PC-9 (cell line): Measurements from ENCODE around the gene AMZ1. TPM values are rescaled to one million over a fixed set of nuclear protein-coding genes. Genes with fewer than 3 reads are reported as not detected.

Experiments used
- BruUV-seq: library from RNA; stranded (reverse); fragments of 400-500 nt; replicated peaks from 2 replicates; lab custom pipeline; 2021; lab: Mats Ljungman, UMichigan
- CTCF ChIA-PET: fragments of 300-600 bp; sonication (Branson Sonifier 250); formaldehyde crosslinking; loops from one replicate; lab custom pipeline; 2022; ENCODE audit warnings: antibody characterized with exemption; lab: Charles Lee
- POLR2A ChIA-PET: fragments of 300-600 bp; sonication (Branson Sonifier 250); formaldehyde crosslinking; loops from one replicate; lab custom pipeline; 2022; ENCODE audit warnings: antibody characterized with exemption; ENCODE audit not compliant: unreplicated experiment; lab: Charles Lee
- DNase-seq, 2 experiments: peaks; one replicate each; pipeline versions ENCODE4 v3.0.0 to v3.0.0-alpha.2; 2015 to 2022; ENCODE audit warnings: mixed read lengths in 1 of 2
- H2AFZ ChIP-seq: fragments of 200-600 bp; sonication (generic); 2 replicates; pipeline ENCODE4 v1.8.1; 2017; ENCODE audit warnings: antibody characterized with exemption
- H3F3A ChIP-seq: fragments of 200-600 bp; sonication (generic); 2 replicates; pipeline ENCODE4 v1.8.1; 2017; ENCODE audit warnings: antibody characterized with exemption, mild to moderate bottlenecking, low read depth; ENCODE audit not compliant: insufficient read depth
- H3K27ac ChIP-seq: fragments of 200-600 bp; sonication (generic); 2 replicates; pipeline ENCODE4 v1.6.1; 2016; ENCODE audit warnings: mixed run types
- H3K27me3 ChIP-seq: fragments of 200-600 bp; sonication (generic); 2 replicates; pipeline ENCODE4 v1.6.1; 2016; ENCODE audit warnings: low read depth, mixed run types; ENCODE audit not compliant: insufficient read depth
- H3K36me3 ChIP-seq: fragments of 200-600 bp; sonication (generic); 2 replicates; pipeline ENCODE4 v1.6.1; 2016; ENCODE audit warnings: low read depth, mixed run types
- H3K4me1 ChIP-seq: fragments of 200-600 bp; sonication (generic); replicated peaks from 2 replicates; pipeline ENCODE4 v1.6.1; 2016; ENCODE audit warnings: mixed run types; ENCODE audit not compliant: insufficient read depth
- H3K4me2 ChIP-seq: fragments of 200-600 bp; sonication (generic); 2 replicates; pipeline ENCODE4 v1.6.1; 2017; ENCODE audit warnings: mixed run types
- H3K4me3 ChIP-seq: fragments of 200-600 bp; sonication (generic); 2 replicates; pipeline ENCODE4 v1.6.1; 2016; ENCODE audit warnings: mixed run types
- H3K79me2 ChIP-seq: fragments of 200-600 bp; sonication (generic); 2 replicates; pipeline ENCODE4 v1.6.1; 2017; ENCODE audit warnings: low read depth, mixed run types
- H3K9me2 ChIP-seq: fragments of 200-600 bp; sonication (generic); 2 replicates; pipeline ENCODE4 v1.8.1; 2017; ENCODE audit warnings: mild to moderate bottlenecking; ENCODE audit not compliant: insufficient read depth
- H3K9me3 ChIP-seq: fragments of 200-600 bp; sonication (generic); 2 replicates; pipeline ENCODE4 v1.8.1; 2016; ENCODE audit warnings: low read depth; ENCODE audit not compliant: insufficient read depth
- H4K20me1 ChIP-seq: fragments of 200-600 bp; sonication (generic); 2 replicates; pipeline ENCODE4 v1.8.1; 2017; ENCODE audit not compliant: insufficient read depth
- CTCF ChIP-seq: fragments of 200-600 bp; sonication (generic); conservative IDR thresholded peaks from 2 replicates; pipeline ENCODE4 v1.6.1; 2017; ENCODE audit warnings: mixed run types, antibody characterized with exemption, mild to moderate bottlenecking, moderate library complexity
- EZH2 ChIP-seq: fragments of 200-600 bp; sonication (generic); IDR thresholded peaks from 2 replicates; pipeline ENCODE4 v1.8.0; 2017; ENCODE audit warnings: antibody characterized with exemption, low read depth
- intact Hi-C: fragments of 100-400 bp; cut with micrococcal nuclease; formaldehyde crosslinking; loops from one replicate; pipeline ENCODE4 v1.10.0; 2022; ENCODE audit not compliant: unreplicated experiment
- total RNA-seq: library from RNA; stranded (reverse); gene quantifications from 2 replicates; pipeline ENCODE4 v1.2.3, GENCODE V29; 2021

AMZ1 gene
- total RNA-seq, 1 experiment from 2014 or later: not detected

GRCh38 chr7:2655870-2656614 is 32.0 kb upstream of the AMZ1 start:
- no peak overlapping the region for H3K4me2 ChIP-seq
- H3K27me3 ChIP-seq: no peaks in the 10 kb centered on the region
- intact Hi-C loops: no loop called here
- no peaks in the 10 kb centered on the region for H3K36me3 ChIP-seq
- ChIA-PET POLR2A (no interaction called here), CTCF (no interaction called here)
- no peaks in the 10 kb centered on the region for H3K9me2 ChIP-seq
- H3K4me1 ChIP-seq: no peaks in the 10 kb centered on the region
- no TSS peak for BruUV-seq
- no peak overlapping the region for H3K4me3 ChIP-seq
- DNase-seq: no peak
- H2AFZ ChIP-seq: no peak overlapping the region
- H3K9me3 ChIP-seq: no peaks in the 10 kb centered on the region
- no peak for TF ChIP-seq EZH2
- TF ChIP-seq CTCF: no peak
- no peak overlapping the region for H3K27ac ChIP-seq
- no peaks in the 10 kb centered on the region; the same call in 1 of the 2 replicates for H3F3A ChIP-seq
- peaks cover 4% of the 10 kb centered on the region; the same call in 1 of the 2 replicates for H4K20me1 ChIP-seq
- no peaks in the 10 kb centered on the region for H3K79me2 ChIP-seq

GRCh38 chr7:2657208-2657607 is 30.8 kb upstream of the AMZ1 start:
- POLR2A ChIA-PET: interaction anchor here (0.7 kb wide), 2 partner anchors 129 to 192 kb away, joined by 3 to 9 read pairs; no protein-coding TSS in a partner anchor

More at GRCh38 chr7:2657208-2657607, 30.8 kb upstream of the AMZ1 start:
- Histone ChIP-seq H4K20me1 (peaks cover 4% of the 10 kb centered on the region; the same call in 1 of the 2 replicates), H3K4me3 (no peak overlapping the region), H3K9me2 (no peaks in the 10 kb centered on the region), H3K4me2 (no peak overlapping the region), H2AFZ (no peak overlapping the region), H3K79me2 (no peaks in the 10 kb centered on the region), H3K4me1 (no peaks in the 10 kb centered on the region), H3K27me3 (no peaks in the 10 kb centered on the region), H3K36me3 (no peaks in the 10 kb centered on the region), H3F3A (no peaks in the 10 kb centered on the region; the same call in 1 of the 2 replicates), H3K27ac (no peak overlapping the region), H3K9me3 (no peaks in the 10 kb centered on the region)
- CTCF ChIA-PET: no interaction called here
- no peak for DNase-seq
- intact Hi-C loops: no loop called here
- BruUV-seq: no TSS peak
- TF ChIP-seq CTCF: no peak
- no peak for TF ChIP-seq EZH2
